Aorta (tissue), 5 donors: ENCODE data around the gene DNAI1. TPM values are rescaled to one million over a fixed set of nuclear protein-coding genes. Genes with fewer than 3 reads are reported as not detected.
A peak's percentile ranks its signal among the peaks of the same experiment; 100 is the strongest.

ENCODE experiments used
- ATAC-seq: fragments of 200-7000 bp; cut with Tn5 transposase; one replicate; pipeline ENCODE4 v1.9.1; 2022; ENCODE audit warnings: moderate library complexity; ENCODE audit not compliant: low FRiP score
- DNase-seq, 2 donors: peaks; one replicate each; pipeline ENCODE4 v3.0.0-alpha.2; 2020
- H3K27ac ChIP-seq, 2 donors: one replicate each; pipeline ENCODE4 v1.5.1; 2013; ENCODE audit warnings: low read length in 2 of 2, mild to moderate bottlenecking in 2 of 2, moderate library complexity in 2 of 2, control low read depth in 1 of 2, inconsistent platforms in 1 of 2, low read depth in 1 of 2
- H3K27me3 ChIP-seq, 2 donors: one replicate each; pipeline ENCODE4 v1.6.1; 2013; ENCODE audit warnings: control low read depth in 1 of 2, low read length in 1 of 2, mild to moderate bottlenecking in 1 of 2, moderate library complexity in 1 of 2; ENCODE audit not compliant: insufficient read depth in 2 of 2, control insufficient read depth in 1 of 2
- H3K36me3 ChIP-seq, 2 donors: one replicate each; pipeline ENCODE4 v1.6.1; 2013; ENCODE audit warnings: control low read depth in 1 of 2, low read length in 1 of 2, mild to moderate bottlenecking in 1 of 2; ENCODE audit not compliant: insufficient read depth in 2 of 2, control insufficient read depth in 1 of 2
- H3K4me1 ChIP-seq, 2 donors: one replicate each; pipeline ENCODE4 v1.6.1; 2013; ENCODE audit warnings: low read length in 2 of 2, control low read depth in 1 of 2, mild to moderate bottlenecking in 1 of 2, moderate library complexity in 1 of 2; ENCODE audit not compliant: insufficient read depth in 2 of 2, control insufficient read depth in 1 of 2
- H3K4me3 ChIP-seq, 2 donors: one replicate each; pipeline ENCODE4 v1.5.1; 2013; ENCODE audit warnings: low read length in 2 of 2, control low read depth in 1 of 2, mild to moderate bottlenecking in 1 of 2
- H3K9me3 ChIP-seq: one replicate; pipeline ENCODE4 v1.6.1; 2013; ENCODE audit warnings: mild to moderate bottlenecking, low read length; ENCODE audit not compliant: control insufficient read depth
- WGBS, 2 donors: extraction: QIAGEN DNeasy Blood & Tissue Kit; methylation state at CpG; one replicate each; pipeline ENCODE4 v1.1.7; 2013; 5-methylcytosine and 5-hydroxymethylcytosine counted together
- intact Hi-C, 2 donors: fragments of 100-400 bp; cut with DNase I; formaldehyde crosslinking; loops; one replicate each; pipeline versions ENCODE4 v1.14.2 to v1.15.0; 2022
- polyA plus RNA-seq, 2 donors: library from polyadenylated mRNA; stranded (reverse); fragments of 200-250 nt; gene quantifications; one replicate each; pipeline ENCODE4 v1.2.3, GENCODE V29; 2013
- total RNA-seq, 2 donors: library from RNA; stranded (reverse); fragmentation: NEBNext Ultra II Directional; extraction: Animal tissue kit (Norgen Biotek cat#: 25700); gene quantifications; one replicate each; pipeline ENCODE4 v1.2.1, GENCODE V29; 2021
- donor health status: healthy with polysubstance abuse.
- donor health status: Bipolar disorder and iron deficiency.
- donor health status: DM: no; HTN: no; CAD: no.
- donor health status: DM: no; HTN: no; CAD: no.
- donor health status: DM: yes; HTN: yes; CAD: no.

The DNAI1 gene
- total and polyA plus RNA-seq, 4 donors = not detected

DNA sequence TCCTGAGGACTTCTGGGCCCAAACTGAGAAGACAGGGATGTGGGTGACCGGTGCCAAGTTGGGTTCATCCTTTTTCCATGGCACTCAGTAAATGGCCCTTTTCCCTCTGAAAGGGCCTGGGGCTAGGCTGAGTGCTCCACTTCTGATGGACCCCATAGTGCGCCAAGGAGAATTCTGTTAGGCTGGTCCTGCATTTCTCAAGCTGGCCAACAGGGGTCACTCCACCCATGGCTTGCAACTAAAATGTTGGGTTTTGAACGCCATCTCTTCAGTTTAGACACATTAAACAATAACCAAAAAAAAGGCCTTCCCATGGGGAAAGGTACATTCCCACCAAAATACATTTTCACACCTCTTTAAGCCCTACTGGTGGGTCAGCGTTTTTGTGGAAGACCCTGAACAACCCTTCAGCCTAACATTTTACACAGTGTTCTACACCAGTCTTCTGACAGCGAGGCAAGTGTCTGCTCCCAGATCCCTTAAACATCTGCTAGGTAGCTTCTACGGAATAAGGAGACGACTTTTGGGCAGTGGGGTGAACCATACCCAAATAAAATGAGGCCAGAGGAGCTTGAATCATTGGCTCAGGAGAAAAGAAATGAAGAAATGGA is 103.6 kb downstream of the DNAI1 start:
- Histone ChIP-seq H3K4me1 (no peaks in the 10 kb centered on the region), H3K4me3 (no peak overlapping the region), H3K27ac (no peak overlapping the region), H3K36me3 (no peaks in the 10 kb centered on the region), H3K27me3 (no peaks in the 10 kb centered on the region), H3K9me3 (peaks cover 2% of the 10 kb centered on the region)
- 81 to 88% methylated on average over 7 of the region's 7 CpGs for WGBS, 2 donors
- DNase-seq = peak in 1 of 2 donors; percentile 20
- no peak for ATAC-seq
- intact Hi-C loops = no loop called here

DNA sequence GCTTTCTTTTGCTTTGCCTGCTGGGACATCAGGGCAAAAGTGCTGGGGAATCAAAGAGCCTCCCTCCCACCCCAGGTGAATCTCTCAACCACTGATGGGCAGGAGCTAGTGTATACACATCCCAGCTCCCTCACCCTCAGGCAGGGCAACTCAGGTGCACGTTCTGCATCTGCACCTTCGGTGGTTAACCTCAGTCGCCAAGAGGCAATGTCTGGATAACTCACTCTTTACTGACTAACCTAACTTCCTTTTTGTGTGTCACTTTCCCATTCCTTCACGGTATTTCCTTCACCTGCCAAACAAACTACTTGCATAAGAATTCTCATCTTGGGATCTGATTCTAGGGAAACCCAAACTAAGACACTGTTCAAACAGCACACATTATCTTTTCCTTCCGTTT is 104.7 kb downstream of the DNAI1 start:
- Histone ChIP-seq H3K4me3 (no peak overlapping the region), H3K9me3 (peaks cover 2% of the 10 kb centered on the region), H3K27ac (no peak overlapping the region), H3K4me1 (no peaks in the 10 kb centered on the region), H3K27me3 (no peaks in the 10 kb centered on the region), H3K36me3 (no peaks in the 10 kb centered on the region)
- DNase-seq (peak in 1 of 2 donors; percentile 16), ATAC-seq (no peak)
- WGBS, 2 donors = 84% methylated on average over 5 of the region's 5 CpGs
- intact Hi-C loops = no loop called here

DNA sequence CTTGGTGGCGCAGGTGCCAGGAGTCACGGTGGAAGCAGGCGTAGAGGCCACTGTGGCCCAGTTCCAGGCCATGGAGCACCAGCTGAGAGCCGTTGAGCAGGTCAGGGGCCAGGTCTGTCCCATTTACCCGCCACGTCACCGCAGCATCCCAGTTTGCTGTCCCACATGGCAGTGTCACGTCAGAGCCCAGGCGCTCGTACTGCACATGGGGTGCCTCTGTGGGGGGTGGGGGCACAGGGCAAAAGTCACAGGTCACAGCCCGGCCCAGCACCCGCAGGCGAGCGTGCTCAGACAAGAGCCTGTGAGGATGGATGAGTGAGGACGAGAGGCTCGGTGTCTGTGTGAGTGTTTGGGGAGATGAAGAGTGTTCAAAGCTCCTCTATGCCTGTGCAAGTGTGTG is 106.0 kb downstream of the DNAI1 start:
- no peak overlapping the region for H3K27ac ChIP-seq
- ATAC-seq = no peak
- WGBS, 2 donors = 94% methylated on average over 16 of the region's 16 CpGs
- H3K36me3 ChIP-seq = no peaks in the 10 kb centered on the region
- no peak overlapping the region for H3K4me3 ChIP-seq
- H3K9me3 ChIP-seq = peaks cover 2% of the 10 kb centered on the region
- no peaks in the 10 kb centered on the region for H3K27me3 ChIP-seq
- no peaks in the 10 kb centered on the region for H3K4me1 ChIP-seq
- intact Hi-C loops = no loop called here
- peak in 1 of 2 donors; percentile 41 for DNase-seq

DNA sequence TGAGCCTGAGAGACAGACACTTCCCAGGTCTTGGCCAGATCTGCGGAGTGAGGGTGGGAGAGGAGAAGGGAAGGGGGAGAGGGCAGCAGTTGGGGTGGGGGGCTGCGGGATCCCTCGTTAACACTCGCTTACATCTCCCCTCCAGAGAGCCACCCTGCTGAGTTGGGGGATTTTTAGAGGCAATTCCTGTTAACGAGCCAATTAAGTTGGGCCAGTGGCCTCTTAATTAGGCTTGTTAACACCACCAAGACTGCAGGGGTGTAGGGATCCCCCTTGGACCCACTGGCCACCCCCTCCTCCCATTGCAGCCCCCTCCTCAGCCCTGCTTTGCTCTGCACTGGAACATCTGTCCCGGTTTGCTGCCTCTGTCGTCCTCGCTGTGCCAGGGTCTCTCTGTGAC is 107.3 kb downstream of the DNAI1 start:
- no peak overlapping the region for H3K4me3 ChIP-seq
- intact Hi-C loops = no loop called here
- no peak overlapping the region for H3K27ac ChIP-seq
- peaks cover 2% of the 10 kb centered on the region for H3K9me3 ChIP-seq
- 70 to 75% methylated on average over 8 of the region's 8 CpGs for WGBS, 2 donors
- H3K27me3 ChIP-seq = no peaks in the 10 kb centered on the region
- DNase-seq (no peak), ATAC-seq (no peak)
- no peaks in the 10 kb centered on the region for H3K4me1 ChIP-seq
- no peaks in the 10 kb centered on the region for H3K36me3 ChIP-seq

DNA sequence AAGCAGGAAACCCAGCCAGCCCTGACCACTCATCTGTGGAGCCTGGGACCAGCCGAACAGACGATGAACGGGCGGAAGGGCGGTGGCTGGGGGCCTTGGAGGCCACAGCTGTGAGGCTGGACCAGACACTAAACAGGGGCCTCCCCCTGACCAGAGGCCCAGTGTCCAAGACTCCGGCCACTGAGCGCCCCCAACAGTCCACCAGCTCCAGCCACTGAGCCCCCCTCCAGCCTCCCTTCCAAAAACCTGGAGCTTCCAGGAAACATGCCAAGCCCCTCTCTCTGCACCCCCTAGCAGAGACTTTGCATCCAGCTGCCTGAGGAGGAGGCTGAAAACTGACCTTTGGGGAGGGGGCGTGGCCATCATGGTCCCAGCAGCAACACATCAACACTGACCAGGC is 107.7 kb downstream of the DNAI1 start:
- H3K27me3 ChIP-seq = no peaks in the 10 kb centered on the region
- ATAC-seq (no peak), DNase-seq (peak in 1 of 2 donors; percentile 12)
- H3K27ac ChIP-seq = no peak overlapping the region
- intact Hi-C loops = no loop called here
- no peaks in the 10 kb centered on the region for H3K36me3 ChIP-seq
- H3K4me1 ChIP-seq = no peaks in the 10 kb centered on the region
- WGBS, 2 donors = 72 to 74% methylated on average over 8 of the region's 8 CpGs
- H3K4me3 ChIP-seq = no peak overlapping the region
- peaks cover 2% of the 10 kb centered on the region for H3K9me3 ChIP-seq

DNA sequence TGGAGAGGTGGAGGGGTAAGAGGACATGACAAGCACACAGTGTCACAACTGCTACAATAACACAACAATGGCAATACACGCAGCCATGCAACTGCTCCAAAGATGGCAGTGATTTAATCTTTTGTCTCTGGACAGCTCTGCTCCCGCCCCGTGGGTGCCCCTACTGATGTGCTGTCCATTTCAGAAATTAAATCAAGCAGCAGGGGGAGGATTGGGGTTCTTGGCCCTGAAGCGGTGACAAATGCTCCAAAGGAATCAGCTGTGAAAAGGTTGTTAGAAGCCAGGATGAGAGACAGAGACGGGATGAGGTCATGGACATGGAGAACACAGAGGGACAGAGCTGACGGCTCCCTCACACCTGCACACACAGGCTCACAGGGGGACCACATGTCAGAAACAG is 108.4 kb downstream of the DNAI1 start:
- DNase-seq (no peak), ATAC-seq (no peak)
- Histone ChIP-seq H3K4me3 (no peak overlapping the region), H3K36me3 (no peaks in the 10 kb centered on the region), H3K4me1 (no peaks in the 10 kb centered on the region), H3K27me3 (no peaks in the 10 kb centered on the region), H3K9me3 (peaks cover 2% of the 10 kb centered on the region), H3K27ac (no peak overlapping the region)
- WGBS, 2 donors = 86 to 91% methylated on average over 6 of the region's 6 CpGs
- intact Hi-C loops = no loop called here

DNA sequence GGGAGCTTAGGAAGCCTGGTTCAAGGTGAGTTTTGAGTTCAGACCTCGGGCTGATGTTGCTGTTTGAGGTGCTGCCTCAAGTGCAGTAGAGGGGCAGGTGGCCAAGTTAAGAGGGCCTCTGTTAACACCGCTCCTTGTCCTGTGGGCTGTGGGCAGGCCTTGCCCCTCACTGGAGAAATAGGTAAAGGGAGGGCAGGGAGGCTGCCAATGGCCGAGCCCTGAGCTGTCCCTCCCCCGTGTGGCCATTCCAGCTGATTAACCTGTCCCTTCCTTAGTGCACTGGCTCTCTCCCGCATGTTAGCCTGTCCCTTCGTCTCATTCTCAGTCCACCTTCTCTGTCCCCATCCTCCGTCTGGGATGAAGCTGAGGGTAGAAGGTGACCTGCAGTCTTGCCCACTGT is 109.5 kb downstream of the DNAI1 start:
- ATAC-seq (no peak), DNase-seq (no peak)
- Histone ChIP-seq H3K9me3 (no peaks in the 10 kb centered on the region), H3K4me1 (no peaks in the 10 kb centered on the region), H3K27ac (no peak overlapping the region), H3K27me3 (no peaks in the 10 kb centered on the region), H3K36me3 (no peaks in the 10 kb centered on the region), H3K4me3 (no peak overlapping the region)
- intact Hi-C loops = no loop called here
- 88 to 89% methylated on average over 7 of the region's 7 CpGs for WGBS, 2 donors

DNA sequence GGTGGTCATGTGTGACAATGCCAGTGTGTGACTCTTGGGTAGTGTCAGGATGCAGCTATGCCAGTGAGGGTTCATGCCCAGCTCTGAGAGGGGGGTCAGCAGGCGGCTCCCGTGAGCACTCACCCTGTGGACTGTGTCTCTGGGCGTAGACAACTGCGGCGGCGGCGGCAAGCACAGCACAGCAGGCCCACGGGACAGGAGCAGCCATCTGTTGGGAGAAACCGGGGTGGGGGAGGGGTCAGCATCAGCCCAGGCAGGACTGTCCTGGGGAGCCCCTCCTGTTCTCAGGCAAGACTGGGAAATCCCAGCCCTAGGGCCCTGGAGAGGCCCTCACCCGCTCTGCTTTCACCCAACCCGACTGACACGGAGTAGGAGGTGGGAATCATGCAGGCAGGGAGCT is 110.2 kb downstream of the DNAI1 start:
- H3K9me3 ChIP-seq = no peaks in the 10 kb centered on the region
- H3K27ac ChIP-seq = no peak overlapping the region
- H3K27me3 ChIP-seq = no peaks in the 10 kb centered on the region
- WGBS, 2 donors = 72 to 79% methylated on average over 12 of the region's 12 CpGs
- H3K36me3 ChIP-seq = no peaks in the 10 kb centered on the region
- no peaks in the 10 kb centered on the region for H3K4me1 ChIP-seq
- DNase-seq (no peak), ATAC-seq (no peak)
- intact Hi-C loops = no loop called here
- H3K4me3 ChIP-seq = no peak overlapping the region

DNA sequence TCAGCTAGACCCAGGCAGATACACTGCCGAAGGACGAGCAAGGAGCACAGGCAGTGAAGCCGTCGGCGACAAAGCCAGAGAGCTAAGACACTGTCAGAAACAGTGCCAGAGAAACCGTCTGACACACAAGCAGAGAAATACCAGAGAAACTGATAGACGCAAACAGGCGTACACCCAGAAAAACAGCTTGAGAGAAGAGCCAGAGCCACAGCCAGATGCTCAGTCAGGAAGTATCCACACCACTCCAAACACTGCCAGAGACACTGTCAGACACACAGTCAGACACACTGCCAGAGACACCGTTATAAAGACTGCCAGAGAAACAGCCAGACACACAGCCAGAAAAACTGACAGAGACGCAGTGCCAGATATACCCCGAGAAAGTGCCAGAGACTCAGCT is 111.8 kb downstream of the DNAI1 start:
- intact Hi-C loops = no loop called here
- H3K27me3 ChIP-seq = no peaks in the 10 kb centered on the region
- H3K4me1 ChIP-seq = no peaks in the 10 kb centered on the region
- H3K9me3 ChIP-seq = no peaks in the 10 kb centered on the region
- H3K36me3 ChIP-seq = no peaks in the 10 kb centered on the region
- no peak for DNase-seq
- no peak overlapping the region for H3K27ac ChIP-seq
- 40 to 44% methylated on average over 11 of the region's 11 CpGs for WGBS, 2 donors
- ATAC-seq = no peak
- no peak overlapping the region for H3K4me3 ChIP-seq
